Gastrocnemius medialis (tissue), 4 donors: ENCODE measurements around the gene FARS2.

Experiments
- POLR2A ChIP-seq, 2 donors: fragments of 450-650 bp; IDR thresholded peaks; one replicate each; pipeline ENCODE4 v1.6.1; 2017; ENCODE audit warnings: antibody characterized with exemption in 2 of 2, mild to moderate bottlenecking in 2 of 2, moderate library complexity in 2 of 2
- TF ChIP-seq, protein P1 (sequence below), 5 experiments: fragments of 450-650 bp in 3 of 5; fragments of 200-600 bp in 2 of 5; sonication (generic) in 2 of 5; IDR thresholded peaks in 4 of 5; conservative IDR thresholded peaks in 1 of 5; 1 replicate in 4 of 5; 2 replicates in 1 of 5; pipeline ENCODE4 v1.5.1; 2016 to 2019; ENCODE audit warnings: antibody characterized with exemption in 5 of 5, mild to moderate bottlenecking in 3 of 5, moderate library complexity in 3 of 5

DNA sequence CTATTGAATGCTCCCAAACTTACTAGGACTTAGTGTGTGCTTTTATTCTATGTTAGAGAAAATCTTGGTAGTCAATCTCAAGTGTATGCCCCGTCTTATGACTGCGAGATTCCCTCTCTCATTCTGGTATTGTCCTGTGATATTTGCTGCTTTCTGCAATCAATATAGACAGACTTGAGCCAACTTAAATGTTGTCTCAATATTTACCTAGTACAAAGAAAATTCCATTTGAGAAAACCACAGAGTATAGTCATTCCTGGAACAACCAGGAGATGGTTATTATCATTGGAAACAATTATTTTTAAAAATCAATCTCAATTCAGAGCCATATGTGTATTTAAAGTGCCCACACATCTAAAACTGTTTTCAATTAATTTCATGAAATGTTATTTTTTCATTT lies 415.4 kb downstream of the FARS2 start:
- TF ChIP-seq, protein P1, sequence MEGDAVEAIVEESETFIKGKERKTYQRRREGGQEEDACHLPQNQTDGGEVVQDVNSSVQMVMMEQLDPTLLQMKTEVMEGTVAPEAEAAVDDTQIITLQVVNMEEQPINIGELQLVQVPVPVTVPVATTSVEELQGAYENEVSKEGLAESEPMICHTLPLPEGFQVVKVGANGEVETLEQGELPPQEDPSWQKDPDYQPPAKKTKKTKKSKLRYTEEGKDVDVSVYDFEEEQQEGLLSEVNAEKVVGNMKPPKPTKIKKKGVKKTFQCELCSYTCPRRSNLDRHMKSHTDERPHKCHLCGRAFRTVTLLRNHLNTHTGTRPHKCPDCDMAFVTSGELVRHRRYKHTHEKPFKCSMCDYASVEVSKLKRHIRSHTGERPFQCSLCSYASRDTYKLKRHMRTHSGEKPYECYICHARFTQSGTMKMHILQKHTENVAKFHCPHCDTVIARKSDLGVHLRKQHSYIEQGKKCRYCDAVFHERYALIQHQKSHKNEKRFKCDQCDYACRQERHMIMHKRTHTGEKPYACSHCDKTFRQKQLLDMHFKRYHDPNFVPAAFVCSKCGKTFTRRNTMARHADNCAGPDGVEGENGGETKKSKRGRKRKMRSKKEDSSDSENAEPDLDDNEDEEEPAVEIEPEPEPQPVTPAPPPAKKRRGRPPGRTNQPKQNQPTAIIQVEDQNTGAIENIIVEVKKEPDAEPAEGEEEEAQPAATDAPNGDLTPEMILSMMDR (IDR thresholded peaks at IDR 0.05 in 4 of 5, conservative IDR thresholded peaks at IDR 0.05 in 1 of 5), result no peak
- TF ChIP-seq POLR2A (IDR thresholded peaks at IDR 0.05), result no peak
